HCT116 (cell line): ENCODE results near the gene PPP4R2. TPM values are rescaled to one million over a fixed set of nuclear protein-coding genes. Genes with fewer than 3 reads are reported as not detected.

Experiments
- ATAC-seq: fragments of 200-7000 bp; cut with Tn5 transposase; 2 replicates; pipeline ENCODE4 v1.9.1; 2020; ENCODE audit warnings: mild to moderate bottlenecking, moderate library complexity
- BruUV-seq: library from RNA; stranded (reverse); fragments of 400-500 nt; replicated peaks from 2 replicates; lab custom pipeline; 2021; lab: Mats Ljungman, UMichigan
- CTCF ChIA-PET: fragments of 300-600 bp; sonication (Branson Sonifier 250); formaldehyde crosslinking; loops from one replicate; lab custom pipeline; 2021; ENCODE audit warnings: antibody characterized with exemption; lab: Charles Lee
- POLR2A ChIA-PET: fragments of 300-600, 350-600 bp; sonication (Branson Sonifier 250); formaldehyde crosslinking; loops from one replicate; lab custom pipeline; 2021; ENCODE audit warnings: antibody characterized with exemption; lab: Charles Lee
- RAD21 ChIA-PET, 2 experiments: fragments of 300-600 bp; sonication (Branson Sonifier 250); formaldehyde crosslinking; loops; one replicate each; lab custom pipeline; 2023; ENCODE audit warnings: low total read pairs in 2 of 2; ENCODE audit not compliant: uncharacterized antibody in 2 of 2, unreplicated experiment in 2 of 2, low non-redundant PET in 1 of 2; lab: Charles Lee
- DNase-seq: peaks from one replicate; pipeline ENCODE4 v3.0.0-alpha.2; 2010; ENCODE audit warnings: low read depth, low spot score
- H2AFZ ChIP-seq: fragments of 200-600 bp; shearing (Covaris generic), sonication (generic); 2 replicates; pipeline ENCODE4 v1.6.1; 2017; ENCODE audit warnings: low read depth, mixed run types, mixed read lengths, antibody characterized with exemption, low read length; ENCODE audit not compliant: poor library complexity, severe bottlenecking
- H3K27ac ChIP-seq: 2 replicates; pipeline ENCODE4 v1.5.1; 2012; ENCODE audit warnings: low read depth, low read length
- H3K27me3 ChIP-seq: fragments of 200-600 bp; sonication (generic); 2 replicates; pipeline ENCODE4 v1.6.1; 2016; ENCODE audit warnings: mixed run types, low read length, mixed read lengths; ENCODE audit not compliant: insufficient read depth
- H3K36me3 ChIP-seq, 2 experiments: fragments of 200-500 bp in 1 of 2; fragments of 200-600 bp in 1 of 2; sonication (Bioruptor generic) in 1 of 2; sonication (generic) in 1 of 2; 2 replicates each; pipeline versions ENCODE4 v1.5.1 to v1.6.1; 2014 to 2016; ENCODE audit warnings: low read length in 2 of 2, inconsistent platforms in 1 of 2, mixed read lengths in 1 of 2, mixed run types in 1 of 2; ENCODE audit not compliant: insufficient read depth in 2 of 2, control insufficient read depth in 1 of 2
- H3K4me1 ChIP-seq, 2 experiments: fragments of 200-600 bp in 1 of 2; sonication (generic) in 1 of 2; 2 replicates each; pipeline versions ENCODE4 v1.5.1 to v1.6.1; 2012 to 2017; ENCODE audit warnings: low read length in 2 of 2, inconsistent platforms in 1 of 2, mild to moderate bottlenecking in 1 of 2, mixed read lengths in 1 of 2, mixed run types in 1 of 2, moderate library complexity in 1 of 2; ENCODE audit not compliant: insufficient read depth in 2 of 2, control insufficient read depth in 1 of 2
- H3K4me2 ChIP-seq: fragments of 200-600 bp; sonication (generic); 2 replicates; pipeline ENCODE4 v1.6.1; 2017; ENCODE audit warnings: mixed run types, low read length, mixed read lengths
- H3K4me3 ChIP-seq, 2 experiments: fragments of 200-600 bp in 1 of 2; sonication (generic) in 1 of 2; replicated peaks in 1 of 2; 2 replicates each; pipeline ENCODE4 v1.5.1; 2011 to 2016; ENCODE audit warnings: low read length in 2 of 2, control low read depth in 1 of 2, low read depth in 1 of 2, mild to moderate bottlenecking in 1 of 2, mixed read lengths in 1 of 2, mixed run types in 1 of 2
- H3K79me2 ChIP-seq: fragments of 200-600 bp; sonication (generic); 2 replicates; pipeline ENCODE4 v1.6.1; 2017; ENCODE audit warnings: mild to moderate bottlenecking, mixed run types, low read length, moderate library complexity, mixed read lengths; ENCODE audit not compliant: insufficient read depth
- H3K9ac ChIP-seq: fragments of 200-600 bp; sonication (generic); 2 replicates; pipeline ENCODE4 v1.6.1; 2016; ENCODE audit warnings: low read length, mixed read lengths
- H3K9me2 ChIP-seq: fragments of 200-600 bp; sonication (generic), shearing (Covaris generic); 2 replicates; pipeline ENCODE4 v1.6.1; 2017; ENCODE audit warnings: mixed run types, mild to moderate bottlenecking, moderate library complexity; ENCODE audit not compliant: insufficient read depth
- H3K9me3 ChIP-seq, 2 experiments: fragments of 200-500 bp in 1 of 2; fragments of 200-600 bp in 1 of 2; sonication (Bioruptor generic) in 1 of 2; sonication (generic) in 1 of 2; 2 replicates each; pipeline ENCODE4 v1.6.1; 2014 to 2017; ENCODE audit warnings: low read length in 2 of 2, mixed read lengths in 2 of 2, inconsistent platforms in 1 of 2, low read depth in 1 of 2, mild to moderate bottlenecking in 1 of 2, mixed run types in 1 of 2, moderate library complexity in 1 of 2; ENCODE audit not compliant: control insufficient read depth in 1 of 2, insufficient read depth in 1 of 2
- H4K20me1 ChIP-seq: fragments of 200-600 bp; sonication (generic), shearing (Covaris generic); 2 replicates; pipeline ENCODE4 v1.6.1; 2017; ENCODE audit warnings: mixed run types, mild to moderate bottlenecking, moderate library complexity; ENCODE audit not compliant: insufficient read depth
- CBX3 ChIP-seq: IDR thresholded peaks from 2 replicates; pipeline ENCODE4 v1.6.1; 2012; ENCODE audit warnings: low read depth
- CEBPB ChIP-seq: IDR thresholded peaks from 2 replicates; pipeline ENCODE4 v1.6.1; 2012; ENCODE audit warnings: low read depth
- ELF1 ChIP-seq: IDR thresholded peaks from 2 replicates; pipeline ENCODE4 v1.6.1; 2012; ENCODE audit warnings: low read depth, borderline replicate concordance
- EZH2 ChIP-seq: fragments of 200-600 bp; sonication (generic); IDR thresholded peaks from 2 replicates; pipeline ENCODE4 v1.6.1; 2017; ENCODE audit warnings: antibody characterized with exemption, mixed run types
- FOSL1 ChIP-seq: IDR thresholded peaks from 2 replicates; pipeline ENCODE4 v1.6.1; 2012; ENCODE audit warnings: low read depth
- SP1 ChIP-seq: IDR thresholded peaks from 2 replicates; pipeline ENCODE4 v1.6.1; 2012; ENCODE audit warnings: low read depth
- YY1 ChIP-seq: IDR thresholded peaks from 2 replicates; pipeline ENCODE4 v1.6.1; 2011; ENCODE audit warnings: low read length, low read depth, moderate library complexity, mild to moderate bottlenecking; ENCODE audit not compliant: insufficient replicate concordance; ENCODE audit errors: extremely low read depth
- ZFX ChIP-seq: fragments of 450-650 bp; IDR thresholded peaks from 2 replicates; pipeline ENCODE4 v1.6.1; 2017
- ZNF274 ChIP-seq: fragments of 200-500 bp; sonication (Bioruptor generic); IDR thresholded peaks from 2 replicates; pipeline ENCODE4 v1.6.1; 2014; ENCODE audit warnings: mild to moderate bottlenecking, low read depth, low read length, inconsistent platforms
- intact Hi-C: fragments of 100-400 bp; cut with micrococcal nuclease; formaldehyde crosslinking; loops from 2 replicates; pipeline ENCODE4 v1.10.0; 2022
- total RNA-seq: library from RNA; stranded (reverse); gene quantifications from one replicate; pipeline ENCODE4 v1.2.1, GENCODE V29; 2021; ENCODE audit not compliant: unreplicated experiment
- TF ChIP-seq, protein P1 (sequence below), 3 experiments: fragments of 200-600 bp in 1 of 3; sonication (generic) in 1 of 3; IDR thresholded peaks in 2 of 3; conservative IDR thresholded peaks in 1 of 3; 2 replicates each; pipeline ENCODE4 v1.5.1; 2012 to 2017; ENCODE audit warnings: low read depth in 2 of 3, low read length in 2 of 3, antibody characterized with exemption in 1 of 3, borderline replicate concordance in 1 of 3, control low read depth in 1 of 3, mild to moderate bottlenecking in 1 of 3, mixed read lengths in 1 of 3, mixed run types in 1 of 3, moderate library complexity in 1 of 3; ENCODE audit not compliant: insufficient read depth in 1 of 3

PPP4R2 gene
- total RNA-seq, 1 experiment from 2014 or later, result 72.5 TPM

DNA sequence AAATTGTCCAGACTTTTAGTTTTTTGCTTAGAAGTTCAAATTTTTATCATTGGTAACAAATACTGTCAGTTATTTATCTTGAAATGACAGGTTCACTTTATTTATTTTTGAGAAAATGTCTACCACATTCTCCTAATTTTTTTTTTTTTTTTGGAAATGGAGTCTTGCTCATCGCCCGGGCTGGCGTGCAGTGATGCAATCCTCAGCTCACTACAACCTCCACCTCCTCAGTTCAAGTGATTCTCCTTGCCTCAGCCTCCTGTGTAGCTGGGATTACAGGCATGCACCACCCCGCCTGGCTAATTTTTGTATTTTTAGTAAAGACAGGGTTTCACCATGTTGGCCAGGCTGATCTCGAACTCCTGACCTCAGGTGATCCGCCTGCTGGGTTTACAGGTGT, 48.8 kb downstream of the PPP4R2 start (continued):
- TF ChIP-seq, protein P1, sequence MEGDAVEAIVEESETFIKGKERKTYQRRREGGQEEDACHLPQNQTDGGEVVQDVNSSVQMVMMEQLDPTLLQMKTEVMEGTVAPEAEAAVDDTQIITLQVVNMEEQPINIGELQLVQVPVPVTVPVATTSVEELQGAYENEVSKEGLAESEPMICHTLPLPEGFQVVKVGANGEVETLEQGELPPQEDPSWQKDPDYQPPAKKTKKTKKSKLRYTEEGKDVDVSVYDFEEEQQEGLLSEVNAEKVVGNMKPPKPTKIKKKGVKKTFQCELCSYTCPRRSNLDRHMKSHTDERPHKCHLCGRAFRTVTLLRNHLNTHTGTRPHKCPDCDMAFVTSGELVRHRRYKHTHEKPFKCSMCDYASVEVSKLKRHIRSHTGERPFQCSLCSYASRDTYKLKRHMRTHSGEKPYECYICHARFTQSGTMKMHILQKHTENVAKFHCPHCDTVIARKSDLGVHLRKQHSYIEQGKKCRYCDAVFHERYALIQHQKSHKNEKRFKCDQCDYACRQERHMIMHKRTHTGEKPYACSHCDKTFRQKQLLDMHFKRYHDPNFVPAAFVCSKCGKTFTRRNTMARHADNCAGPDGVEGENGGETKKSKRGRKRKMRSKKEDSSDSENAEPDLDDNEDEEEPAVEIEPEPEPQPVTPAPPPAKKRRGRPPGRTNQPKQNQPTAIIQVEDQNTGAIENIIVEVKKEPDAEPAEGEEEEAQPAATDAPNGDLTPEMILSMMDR (IDR thresholded peaks at IDR 0.05 in 2 of 3, conservative IDR thresholded peaks at IDR 0.05 in 1 of 3; ENCODE audit: borderline replicate concordance in 1 of 3, insufficient read depth in 1 of 3, low read depth in 2 of 3, low read length in 2 of 3), result no peak
- TF ChIP-seq, all 23 proteins: peak for 0

DNA sequence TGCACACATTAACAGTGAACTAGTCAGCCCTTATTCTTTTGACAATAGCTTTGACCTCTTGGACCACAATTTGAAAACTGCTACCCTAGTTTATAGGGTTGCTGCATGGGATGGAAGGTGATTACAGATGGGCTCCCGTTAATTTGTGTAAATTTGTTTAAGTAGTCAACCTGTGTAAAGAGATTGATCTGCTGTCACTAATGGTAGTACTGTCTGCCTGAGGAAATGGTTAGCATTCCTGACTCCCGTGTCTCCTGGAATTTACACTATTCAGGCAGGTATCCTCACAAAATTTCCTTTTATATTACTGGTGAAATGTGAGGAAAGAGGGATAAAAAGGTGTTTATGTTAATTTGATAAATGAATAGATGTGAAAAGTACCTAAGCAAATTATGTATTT, 49.6 kb downstream of the PPP4R2 start:
- H4K20me1 ChIP-seq, result peaks cover 51% of the 10 kb centered on the region
- ATAC-seq, result no peak
- no peaks in the 10 kb centered on the region for H3K9me3 ChIP-seq
- H3K27me3 ChIP-seq, result no peaks in the 10 kb centered on the region
- no peak for TF ChIP-seq ZFX
- no peak for TF ChIP-seq YY1
- TF ChIP-seq CBX3, result no peak
- TF ChIP-seq ELF1, result no peak
- no peak for TF ChIP-seq SP1
- no peak for TF ChIP-seq FOSL1
- TF ChIP-seq CEBPB, result no peak
- no peak for TF ChIP-seq ZNF274
- TF ChIP-seq EZH2, result no peak
- TF ChIP-seq, all 23 proteins: peak for 0
- Histone ChIP-seq H3K4me2 (no peak overlapping the region), H3K4me1 (no peaks in the 10 kb centered on the region; a peak in 1 of 4 replicates), H3K27ac (no peak overlapping the region), H3K4me3 (no peak overlapping the region), H2AFZ (no peak overlapping the region), H3K36me3 (no peaks in the 10 kb centered on the region), H3K9me2 (no peaks in the 10 kb centered on the region), H3K9ac (no peak overlapping the region), H3K79me2 (peaks cover 100% of the 10 kb centered on the region)
- ChIA-PET CTCF (interaction anchor here (0.8 to 1.3 kb wide), 2 partner anchors 10 kb away, joined by 4 to 5 read pairs; no protein-coding TSS in a partner anchor), RAD21 (no interaction called here), POLR2A (no interaction called here)
- intact Hi-C loops, result no loop called here
- no TSS peak for BruUV-seq
- DNase-seq, result no peak
